Cerebellar cortex (tissue), 1 donor: ENCODE data around the gene STIM2.

Experiments
- DNase-seq: peaks from one replicate; pipeline ENCODE4 v3.0.0-alpha.2; 2015; ENCODE audit warnings: low spot score

STIM2 gene

GRCh38 chr4:27040356-27040755 is 179.7 kb downstream of the STIM2 start:
- no peak for DNase-seq

GRCh38 chr4:27042411-27042810 is 181.8 kb downstream of the STIM2 start:
- DNase-seq: no peak

GRCh38 chr4:27043200-27043599 is 182.6 kb downstream of the STIM2 start:
- DNase-seq: no peak

DNA sequence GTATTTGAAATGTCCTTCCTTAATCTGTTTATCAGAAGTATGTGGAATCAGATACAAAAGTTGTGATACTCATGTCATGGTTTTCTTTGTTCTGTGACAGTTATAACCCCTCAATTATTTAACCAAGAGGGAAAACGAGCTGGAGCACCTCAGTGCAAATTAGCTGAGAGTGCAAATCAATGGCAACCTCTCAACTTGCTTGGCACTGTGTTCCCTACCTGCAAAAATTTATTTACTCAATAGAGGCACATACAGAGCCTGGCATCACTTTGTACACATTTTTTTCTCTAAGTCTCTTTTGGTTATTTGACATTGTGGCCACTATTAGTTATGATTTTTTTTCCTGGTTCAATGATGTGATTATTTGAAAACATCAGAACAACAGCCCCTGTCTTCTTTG is 186.2 kb downstream of the STIM2 start:
- no peak for DNase-seq

DNA sequence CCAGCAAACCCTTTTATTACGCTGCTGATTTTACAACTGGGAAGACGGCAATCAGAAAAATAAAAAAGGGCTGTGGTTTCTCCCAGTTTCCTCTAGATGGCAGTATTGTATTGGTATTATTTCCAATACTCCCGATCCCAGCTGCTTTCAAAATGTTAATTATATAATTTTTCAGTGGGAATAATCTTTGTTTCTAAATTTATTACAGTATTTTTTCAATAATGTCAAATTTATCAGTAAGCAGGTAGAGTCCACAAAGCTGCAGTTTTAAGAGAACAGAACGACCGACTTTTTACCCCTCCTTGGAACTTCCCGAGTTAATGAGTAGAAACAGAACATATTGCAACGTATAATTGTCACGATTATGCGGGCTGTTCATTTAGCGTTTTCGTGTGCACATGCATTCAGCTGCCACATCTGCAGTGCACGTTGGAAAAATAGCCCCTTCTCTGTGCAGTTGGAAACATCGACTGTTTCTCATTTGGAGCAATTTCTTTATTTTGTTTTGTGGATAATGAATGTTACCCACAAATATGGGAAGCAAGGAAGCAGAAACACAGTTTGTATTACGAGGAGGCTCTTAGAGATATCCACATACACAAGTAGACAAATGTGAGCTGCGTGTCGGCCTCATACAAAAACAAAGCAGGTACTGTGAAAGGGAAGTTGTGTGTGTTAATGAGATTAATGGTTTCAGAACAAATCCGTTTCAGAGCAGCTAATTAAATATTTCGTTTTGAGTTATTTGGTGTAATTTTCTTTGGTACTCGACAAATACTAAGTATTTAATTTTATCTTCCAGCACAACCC is 188.0 kb downstream of the STIM2 start:
- DNase-seq: peak; percentile 44

DNA sequence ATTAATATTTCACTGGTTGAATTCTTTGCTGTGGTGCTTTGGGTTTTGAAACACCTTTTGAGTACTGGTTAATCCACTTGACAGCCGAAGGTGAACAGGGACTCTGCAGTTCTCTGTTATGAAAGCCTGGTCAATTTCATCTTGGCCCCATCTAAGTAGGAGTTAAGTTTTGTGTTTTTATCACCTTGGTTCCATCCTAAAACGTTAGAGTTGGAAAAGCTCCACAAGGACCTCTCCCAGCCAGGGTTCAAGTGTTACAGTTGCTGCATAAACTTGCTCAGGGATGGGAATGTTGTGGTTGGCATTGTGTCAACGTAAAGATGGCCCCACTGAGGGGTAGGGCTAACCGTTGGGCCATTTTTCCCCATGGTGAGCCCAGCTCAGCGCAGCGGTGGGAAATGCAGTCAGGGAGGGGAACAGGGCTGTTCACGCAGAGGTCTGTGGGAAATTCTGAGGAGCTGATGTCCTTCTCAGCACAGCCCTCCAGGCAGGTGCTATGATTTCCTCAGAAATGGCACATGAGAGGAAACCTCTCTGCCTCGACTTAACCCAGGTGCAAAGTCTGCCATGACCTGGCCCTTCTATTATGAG is 188.7 kb downstream of the STIM2 start:
- no peak for DNase-seq

DNA sequence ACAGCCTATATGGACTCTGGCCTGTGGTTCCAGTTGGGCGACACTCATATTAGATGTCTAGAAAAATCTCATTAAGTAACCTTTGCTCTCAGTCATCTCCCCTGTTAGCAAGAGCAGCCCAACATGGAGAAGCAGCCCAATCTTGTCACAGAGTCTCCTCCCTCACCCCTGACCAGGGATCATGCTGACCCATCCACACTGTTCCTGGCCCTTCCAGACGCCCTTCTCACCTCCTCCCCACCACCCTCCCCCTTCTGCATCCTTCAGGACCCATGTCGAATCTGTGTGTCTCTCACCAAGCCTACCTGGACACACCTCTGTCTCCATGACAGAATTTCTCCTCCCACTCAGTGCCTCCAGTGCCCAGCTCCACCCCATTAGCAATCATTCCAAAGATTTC is 190.1 kb downstream of the STIM2 start:
- no peak for DNase-seq

DNA sequence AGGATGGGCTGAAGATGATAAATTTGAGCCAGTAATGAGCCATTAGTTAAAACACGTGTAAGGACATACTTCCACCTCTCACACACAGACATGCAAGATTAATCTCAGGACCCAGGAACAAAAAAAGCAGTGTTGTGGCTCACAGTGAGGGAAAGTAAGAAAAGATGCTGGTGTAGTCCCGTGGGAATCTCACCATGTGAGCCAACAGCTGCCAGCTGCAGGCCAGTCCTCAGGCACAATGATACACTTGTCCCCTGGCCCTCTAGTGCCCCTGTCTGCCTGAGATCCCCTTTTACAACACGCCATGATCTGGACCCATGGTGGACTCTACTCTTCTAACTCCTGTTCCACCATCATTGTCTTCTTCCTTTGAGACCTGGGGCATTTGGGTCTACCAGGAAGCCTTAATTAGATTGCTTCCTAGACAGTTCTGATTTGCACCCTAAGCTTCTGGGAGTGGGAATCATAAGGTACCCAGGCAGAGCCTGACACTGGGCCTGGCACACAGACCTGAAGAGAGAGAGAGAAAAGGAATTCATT is 194.7 kb downstream of the STIM2 start:
- no peak for DNase-seq

- DNase-seq: no peak
Measured at GRCh38 chr4:27056281-27056680, 195.6 kb downstream of the STIM2 start.

DNA sequence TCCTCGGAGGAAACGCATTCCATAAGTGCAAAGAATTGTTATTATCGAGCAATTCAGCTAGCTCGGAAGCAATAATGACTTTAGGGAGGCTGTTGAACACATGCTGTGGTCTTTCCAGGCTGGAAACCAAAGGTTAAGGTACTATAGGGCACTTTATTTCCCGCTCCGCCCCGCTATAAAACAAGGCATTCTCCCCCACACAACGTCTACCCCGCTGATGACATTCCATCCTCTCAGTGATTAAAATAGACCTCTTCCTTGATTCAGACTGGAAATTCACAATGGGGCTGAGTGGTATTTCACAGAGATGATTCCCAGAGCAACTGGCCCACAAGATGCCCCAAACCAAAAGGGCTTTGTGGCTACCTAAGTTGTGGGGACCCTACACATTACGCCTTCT is 196.4 kb downstream of the STIM2 start:
- no peak for DNase-seq

- DNase-seq: no peak
Measured at GRCh38 chr4:27057662-27058061, 197.0 kb downstream of the STIM2 start.

GRCh38 chr4:27058819-27059406 is 198.3 kb downstream of the STIM2 start:
- no peak for DNase-seq

GRCh38 chr4:27059446-27059845 is 198.8 kb downstream of the STIM2 start:
- no peak for DNase-seq

DNA sequence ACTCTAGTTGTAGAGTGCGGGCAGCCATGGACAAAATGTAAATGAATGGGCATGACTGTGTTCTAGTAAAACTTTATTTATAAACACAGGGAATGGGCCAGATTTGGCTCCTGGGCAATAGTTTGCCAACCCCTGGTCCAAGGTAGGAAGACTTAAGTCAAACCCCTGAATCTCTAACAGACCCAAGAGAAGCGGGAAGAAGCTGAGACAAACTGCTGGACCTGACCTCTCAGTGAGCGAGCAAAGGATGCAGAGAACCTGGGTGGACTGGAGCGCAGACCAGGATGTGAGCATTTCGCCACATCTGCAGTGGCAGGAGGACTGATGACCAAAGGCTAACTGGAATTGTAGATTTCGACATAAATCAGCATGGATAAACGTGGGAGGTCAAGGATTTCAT is 201.6 kb downstream of the STIM2 start:
- DNase-seq: no peak

- DNase-seq: no peak
Measured at GRCh38 chr4:27066591-27066990, 205.9 kb downstream of the STIM2 start.

DNA sequence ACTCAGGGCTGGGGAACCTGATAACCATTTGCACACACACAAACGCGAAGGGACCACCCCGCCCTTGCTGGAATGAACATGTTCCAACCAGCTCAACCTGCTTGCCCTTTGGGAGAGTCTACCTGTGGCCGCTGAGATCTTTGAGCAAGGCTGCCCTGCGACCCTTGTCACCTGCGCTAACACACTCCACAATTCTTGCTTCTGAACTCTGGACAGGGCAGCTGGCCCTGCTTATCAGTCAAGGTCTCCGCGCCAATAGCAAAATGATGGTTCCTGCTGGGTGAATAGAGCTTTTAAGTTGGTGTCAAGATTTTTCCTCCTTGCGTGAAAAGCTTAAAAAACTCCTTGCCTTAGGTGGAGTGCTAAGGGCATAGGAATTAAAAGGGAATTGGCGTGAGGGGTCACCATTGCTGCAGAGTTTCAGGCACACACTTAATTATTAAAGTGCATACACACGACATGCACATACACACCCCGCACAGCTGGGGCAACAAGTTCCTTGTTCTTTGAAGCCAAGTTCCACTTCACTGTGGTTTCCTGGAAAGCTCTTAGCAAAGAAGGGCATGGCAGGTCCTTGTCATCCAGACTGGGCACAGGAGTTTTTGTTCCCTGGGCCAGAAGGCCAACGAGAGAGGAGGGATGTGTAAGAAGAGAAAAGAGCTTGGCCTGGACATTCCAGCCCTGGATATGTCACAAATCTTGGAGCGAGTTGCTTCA is 207.7 kb downstream of the STIM2 start:
- no peak for DNase-seq
